PFSK-1 (cell line): ENCODE data around the gene ADNP.

Experiments
- FOXP2 ChIP-seq: optimal IDR thresholded peaks from 2 replicates; pipeline ENCODE3; 2011; ENCODE audit warnings: borderline replicate concordance, control low read depth, inconsistent platforms; ENCODE audit not compliant: insufficient read depth; ENCODE audit errors: extremely low read length, extremely low read depth
- POLR2AphosphoS5 ChIP-seq: IDR thresholded peaks from 2 replicates; pipeline ENCODE4 v1.6.1; 2012; ENCODE audit warnings: low read depth, mild to moderate bottlenecking, control low read depth, low read length, moderate library complexity
- REST ChIP-seq, 2 experiments: IDR thresholded peaks; 2 replicates each; pipeline versions ENCODE4 v1.6.1 to v1.8.0; 2011 to 2012; ENCODE audit warnings: low read depth in 2 of 2, low read length in 2 of 2, control low read depth in 1 of 2, inconsistent platforms in 1 of 2, mild to moderate bottlenecking in 1 of 2, moderate library complexity in 1 of 2; ENCODE audit not compliant: insufficient read depth in 1 of 2
- SIN3A ChIP-seq: IDR thresholded peaks from 2 replicates; pipeline ENCODE4 v1.6.1; 2012; ENCODE audit warnings: mild to moderate bottlenecking, low read length, moderate library complexity, borderline replicate concordance; ENCODE audit not compliant: insufficient read depth
- TAF1 ChIP-seq: IDR thresholded peaks from 2 replicates; pipeline ENCODE4 v1.6.1; 2012; ENCODE audit warnings: low read length, control low read depth, borderline replicate concordance; ENCODE audit not compliant: insufficient read depth

ADNP gene

GRCh38 chr20:50844430-50845100, 86.7 kb downstream of the ADNP start:
- TF ChIP-seq FOXP2 (no peak), SIN3A (no peak), POLR2AphosphoS5 (no peak), TAF1 (no peak), REST (IDR thresholded peaks at IDR 0.05; ENCODE audit: insufficient read depth in 1 of 2, low read depth in 2 of 2, low read length in 2 of 2) (no peak)

DNA sequence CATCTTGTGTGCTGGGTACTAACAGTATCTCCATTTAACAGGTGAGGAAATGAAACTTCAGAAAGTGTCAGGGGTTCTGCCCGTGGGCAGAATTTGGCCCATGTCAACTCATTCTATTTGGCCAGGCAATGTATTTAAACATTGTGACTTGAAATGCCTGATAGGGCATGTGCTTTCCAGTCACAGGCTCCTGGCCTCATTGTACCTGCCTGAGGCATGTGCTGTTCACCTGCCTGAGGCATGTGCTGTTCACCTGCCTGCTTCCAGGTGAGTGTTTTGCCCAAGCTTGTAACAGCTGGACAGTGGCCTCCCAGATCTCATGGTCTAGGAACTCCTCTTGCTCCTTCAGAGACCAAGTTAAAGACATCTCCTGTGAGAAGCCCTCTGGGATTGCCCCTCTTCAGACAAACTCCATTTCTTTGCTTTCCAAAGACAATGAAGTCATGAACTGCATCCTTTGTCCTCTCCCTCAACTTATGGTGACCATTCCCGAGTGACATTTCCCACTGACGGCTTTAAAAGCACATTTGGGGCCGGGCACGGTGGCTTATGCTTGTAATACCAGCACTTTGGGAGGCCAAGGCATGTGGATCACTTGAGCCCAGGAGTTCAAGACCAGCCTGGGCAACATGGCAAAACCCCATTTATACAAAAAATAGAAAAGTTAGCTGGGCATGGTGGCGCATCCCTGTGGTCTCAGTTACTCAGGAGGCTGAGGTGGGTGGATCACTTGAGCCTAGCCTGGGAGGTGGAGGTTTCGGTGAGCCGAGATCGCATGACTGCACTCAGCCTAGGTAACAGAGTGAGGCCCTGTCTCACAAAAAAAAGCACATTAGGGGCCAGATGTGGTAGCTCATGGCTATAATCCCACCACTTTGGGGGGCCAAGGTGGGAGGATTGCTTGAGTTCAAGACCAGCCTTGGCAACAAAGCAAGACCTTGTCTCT, 87.6 kb downstream of the ADNP start:
- TF ChIP-seq FOXP2, result no peak
- TF ChIP-seq TAF1, result no peak
- TF ChIP-seq SIN3A, result no peak
- no peak for TF ChIP-seq POLR2AphosphoS5
- no peak for TF ChIP-seq REST (IDR thresholded peaks at IDR 0.05; ENCODE audit: insufficient read depth in 1 of 2, low read depth in 2 of 2, low read length in 2 of 2)

GRCh38 chr20:50842821-50843220, 88.4 kb downstream of the ADNP start:
- TF ChIP-seq FOXP2, result no peak
- no peak for TF ChIP-seq POLR2AphosphoS5
- no peak for TF ChIP-seq SIN3A
- TF ChIP-seq TAF1, result no peak
- no peak for TF ChIP-seq REST (IDR thresholded peaks at IDR 0.05; ENCODE audit: insufficient read depth in 1 of 2, low read depth in 2 of 2, low read length in 2 of 2)
